ENCODE results near the gene ITGA2B.
"Not testable (repeated sequence)": the region's sequence is repeated elsewhere in the genome, so short reads cannot be mapped to it uniquely, and the experiment has no call there.

The ITGA2B gene

GRCh38 chr17:44343510-44344209 is 45.8 kb downstream of the ITGA2B start:
- ATAC-seq (replicated peaks; ENCODE audit: extremely low read depth, poor library complexity, severe bottlenecking) (no peak), DNase-seq (ENCODE audit: low spot score in 2 of 2) (no peak)
- Mint-ChIP-seq H3K4me3 (no peak overlapping the region), H3K9me3 (no peaks in the 10 kb centered on the region), H3K27me3 (peaks cover 22% of the 10 kb centered on the region), H3K36me3 (ENCODE audit: insufficient read depth) (peaks cover 1% of the 10 kb centered on the region), H3K4me1 (peaks cover 23% of the 10 kb centered on the region), H3K27ac (ENCODE audit: low read depth) (no peak overlapping the region)

DNA sequence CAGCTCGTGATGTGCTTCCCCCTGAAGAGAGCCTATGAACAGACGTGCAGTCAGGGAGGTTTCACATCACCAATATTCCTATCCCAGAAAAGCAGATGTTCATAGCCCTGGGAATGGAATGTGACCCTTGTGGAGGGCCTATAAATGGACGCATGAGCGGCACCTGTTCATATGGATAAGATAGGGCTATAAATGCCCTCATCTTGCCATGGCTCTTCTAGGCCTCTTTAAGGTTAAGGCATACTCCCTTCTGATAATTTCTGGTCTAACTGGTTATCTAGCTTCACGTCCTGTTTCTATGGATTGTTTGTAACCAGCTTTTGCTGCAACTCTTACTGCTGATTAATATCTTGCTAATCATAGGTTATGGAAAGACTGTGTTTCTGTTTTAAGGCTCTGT is 48.9 kb downstream of the ITGA2B start:
- Mint-ChIP-seq H3K27me3 (peaks cover 38% of the 10 kb centered on the region), H3K4me1 (peaks cover 11% of the 10 kb centered on the region)
- not testable (repeated sequence) for DNase-seq (ENCODE audit: low spot score in 2 of 2); H3K4me3 Mint-ChIP-seq; H3K36me3 Mint-ChIP-seq (ENCODE audit: insufficient read depth); H3K27ac Mint-ChIP-seq (ENCODE audit: low read depth); H3K9me3 Mint-ChIP-seq; ATAC-seq (replicated peaks; ENCODE audit: extremely low read depth, poor library complexity, severe bottlenecking)

DNA sequence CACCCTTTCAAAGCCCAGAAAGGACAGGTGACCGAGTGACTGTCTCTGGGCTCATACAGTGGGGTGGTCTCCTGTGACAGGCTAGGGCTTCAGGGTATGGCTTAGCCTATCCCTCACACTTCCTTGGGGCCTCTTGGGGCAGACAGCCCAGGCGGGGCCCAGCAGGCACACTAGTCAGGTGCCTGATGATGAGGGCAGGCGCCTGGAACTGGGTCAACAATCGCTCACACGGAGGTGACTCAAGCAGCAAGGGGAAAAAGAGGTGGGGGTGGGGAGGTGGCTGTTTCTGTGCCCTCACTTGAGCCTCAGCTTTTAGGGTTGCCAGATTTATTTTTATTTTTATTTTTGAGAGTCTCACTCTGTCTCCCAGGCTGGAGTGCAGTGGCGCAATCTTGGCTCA is 50.7 kb downstream of the ITGA2B start:
- Mint-ChIP-seq H3K36me3 (ENCODE audit: insufficient read depth) (no peaks in the 10 kb centered on the region), H3K4me3 (no peak overlapping the region), H3K27me3 (peaks cover 38% of the 10 kb centered on the region), H3K4me1 (no peaks in the 10 kb centered on the region), H3K27ac (ENCODE audit: low read depth) (no peak overlapping the region), H3K9me3 (no peaks in the 10 kb centered on the region)
- ATAC-seq (replicated peaks; ENCODE audit: extremely low read depth, poor library complexity, severe bottlenecking) (no peak), DNase-seq (ENCODE audit: low spot score in 2 of 2) (no peak)

- Mint-ChIP-seq H3K27me3 (peaks cover 30% of the 10 kb centered on the region), H3K9me3 (no peaks in the 10 kb centered on the region), H3K36me3 (ENCODE audit: insufficient read depth) (no peaks in the 10 kb centered on the region), H3K4me3 (no peak overlapping the region), H3K4me1 (peaks cover 6% of the 10 kb centered on the region), H3K27ac (ENCODE audit: low read depth) (no peak overlapping the region)
- DNase-seq (ENCODE audit: low spot score in 2 of 2) (no peak), ATAC-seq (replicated peaks; ENCODE audit: extremely low read depth, poor library complexity, severe bottlenecking) (no peak)
These were observed 53.5 kb downstream of the ITGA2B start for GRCh38 chr17:44335968-44336367.

DNA sequence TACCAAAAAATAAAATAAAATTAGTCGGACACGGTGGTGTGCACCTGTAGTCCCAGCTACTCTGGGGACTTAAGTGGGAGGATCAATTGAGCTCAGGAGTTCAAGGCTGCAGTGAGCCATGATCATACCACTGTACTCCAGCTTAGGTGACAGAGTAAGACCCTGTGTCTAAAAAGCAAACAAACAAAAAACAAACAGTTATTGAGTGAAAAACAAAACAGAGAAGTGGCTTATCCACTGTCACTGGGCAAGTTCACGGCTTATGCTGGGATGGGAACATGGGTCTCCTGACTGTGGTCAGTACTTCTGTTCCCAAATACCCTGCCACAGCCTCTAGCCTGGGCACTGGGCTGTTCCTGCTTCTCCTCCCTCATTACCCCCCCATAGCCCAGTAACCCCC is 53.9 kb downstream of the ITGA2B start:
- no peak for DNase-seq (ENCODE audit: low spot score in 2 of 2)
- Mint-ChIP-seq H3K9me3 (no peaks in the 10 kb centered on the region), H3K4me1 (peaks cover 6% of the 10 kb centered on the region), H3K36me3 (ENCODE audit: insufficient read depth) (no peaks in the 10 kb centered on the region), H3K27ac (ENCODE audit: low read depth) (no peak overlapping the region), H3K4me3 (no peak overlapping the region), H3K27me3 (peaks cover 26% of the 10 kb centered on the region)
- no peak for ATAC-seq (replicated peaks; ENCODE audit: extremely low read depth, poor library complexity, severe bottlenecking)

GRCh38 chr17:44334727-44335126 is 54.7 kb downstream of the ITGA2B start:
- ATAC-seq (replicated peaks; ENCODE audit: extremely low read depth, poor library complexity, severe bottlenecking) (no peak), DNase-seq (ENCODE audit: low spot score in 2 of 2) (no peak)
- no peaks in the 10 kb centered on the region for H3K36me3 Mint-ChIP-seq (ENCODE audit: insufficient read depth)
- H3K27ac Mint-ChIP-seq (ENCODE audit: low read depth): no peak overlapping the region
- H3K4me1 Mint-ChIP-seq: peaks cover 6% of the 10 kb centered on the region
- peaks cover 19% of the 10 kb centered on the region for H3K27me3 Mint-ChIP-seq
- no peaks in the 10 kb centered on the region for H3K9me3 Mint-ChIP-seq
- H3K4me3 Mint-ChIP-seq: no peak overlapping the region

DNA sequence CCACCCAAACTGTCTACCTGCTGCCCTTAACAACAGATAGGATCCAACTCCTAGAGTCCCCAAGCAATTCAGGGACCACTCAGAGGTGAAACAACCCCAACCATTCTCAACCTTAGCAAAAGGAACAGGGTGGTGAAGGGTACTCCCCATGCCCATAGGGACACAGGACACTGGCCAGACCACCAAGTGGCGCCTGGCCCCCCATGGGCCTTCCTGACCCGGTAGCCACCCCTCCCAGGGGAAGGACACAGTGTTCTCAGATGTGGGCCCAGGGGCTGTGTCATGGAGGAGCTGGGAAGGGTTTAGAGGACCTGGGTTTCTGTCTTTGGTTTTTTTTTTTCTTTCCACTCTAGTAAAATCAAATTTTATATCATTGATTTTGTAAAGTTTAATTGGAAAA is 55.1 kb downstream of the ITGA2B start:
- ATAC-seq (replicated peaks; ENCODE audit: extremely low read depth, poor library complexity, severe bottlenecking) (no peak), DNase-seq (ENCODE audit: low spot score in 2 of 2) (no peak)
- H3K4me1 Mint-ChIP-seq: peaks cover 6% of the 10 kb centered on the region
- H3K27ac Mint-ChIP-seq (ENCODE audit: low read depth): no peak overlapping the region
- H3K36me3 Mint-ChIP-seq (ENCODE audit: insufficient read depth): no peaks in the 10 kb centered on the region
- no peaks in the 10 kb centered on the region for H3K9me3 Mint-ChIP-seq
- H3K27me3 Mint-ChIP-seq: peaks cover 19% of the 10 kb centered on the region
- no peak overlapping the region for H3K4me3 Mint-ChIP-seq

- no peak for ATAC-seq (replicated peaks; ENCODE audit: extremely low read depth, poor library complexity, severe bottlenecking)
- no peak for DNase-seq (ENCODE audit: low spot score in 2 of 2)
- no peak overlapping the region for H3K27ac Mint-ChIP-seq (ENCODE audit: low read depth)
- H3K4me1 Mint-ChIP-seq: peaks cover 6% of the 10 kb centered on the region
- peaks cover 13% of the 10 kb centered on the region for H3K27me3 Mint-ChIP-seq
- H3K4me3 Mint-ChIP-seq: no peak overlapping the region
- no peaks in the 10 kb centered on the region for H3K9me3 Mint-ChIP-seq
- no peaks in the 10 kb centered on the region for H3K36me3 Mint-ChIP-seq (ENCODE audit: insufficient read depth)
These were observed 56.1 kb downstream of the ITGA2B start for GRCh38 chr17:44333371-44333770.

- peaks cover 10% of the 10 kb centered on the region for H3K4me1 Mint-ChIP-seq
- H3K4me3 Mint-ChIP-seq: no peak overlapping the region
- no peak for ATAC-seq (replicated peaks; ENCODE audit: extremely low read depth, poor library complexity, severe bottlenecking)
These were observed 58.1 kb downstream of the ITGA2B start for GRCh38 chr17:44331249-44331760.

DNA sequence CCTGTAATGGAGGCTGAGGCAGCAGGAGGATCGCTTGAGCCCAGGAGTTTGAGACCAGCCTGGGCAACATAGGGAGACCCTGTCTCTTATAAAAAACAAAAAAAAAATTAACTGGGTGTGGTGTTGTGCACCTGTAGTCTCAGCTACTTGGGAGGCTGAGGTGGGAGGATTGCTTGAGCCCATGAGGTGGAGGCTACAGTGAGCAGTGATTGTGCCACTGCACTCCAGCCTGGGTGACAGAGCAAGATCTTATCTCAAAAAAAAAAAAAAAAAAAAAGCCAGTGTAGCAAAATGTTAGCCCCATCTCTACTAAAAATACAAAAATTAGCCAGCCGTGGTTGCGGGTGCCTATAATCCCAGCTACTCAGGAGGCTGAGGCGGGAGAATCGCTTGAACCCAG is 59.2 kb downstream of the ITGA2B start:
- not testable (repeated sequence) for H3K4me3 Mint-ChIP-seq; ATAC-seq (replicated peaks; ENCODE audit: extremely low read depth, poor library complexity, severe bottlenecking); H3K27ac Mint-ChIP-seq (ENCODE audit: low read depth); DNase-seq (ENCODE audit: low spot score in 2 of 2); H3K9me3 Mint-ChIP-seq; H3K27me3 Mint-ChIP-seq; H3K36me3 Mint-ChIP-seq (ENCODE audit: insufficient read depth)
- peaks cover 10% of the 10 kb centered on the region for H3K4me1 Mint-ChIP-seq

More at GRCh38 chr17:44331249-44331760, 58.1 kb downstream of the ITGA2B start:
- H3K9me3 Mint-ChIP-seq: no peaks in the 10 kb centered on the region
- H3K36me3 Mint-ChIP-seq (ENCODE audit: insufficient read depth): peaks cover under 1% of the 10 kb centered on the region
- no peak overlapping the region for H3K27ac Mint-ChIP-seq (ENCODE audit: low read depth)
- H3K27me3 Mint-ChIP-seq: no peaks in the 10 kb centered on the region
- DNase-seq (ENCODE audit: low spot score in 2 of 2): peak; percentile 51 to 64

GRCh38 chr17:44329516-44329915 is 59.9 kb downstream of the ITGA2B start:
- not testable (repeated sequence) for H3K4me3 Mint-ChIP-seq; H3K9me3 Mint-ChIP-seq; ATAC-seq (replicated peaks; ENCODE audit: extremely low read depth, poor library complexity, severe bottlenecking); H3K27ac Mint-ChIP-seq (ENCODE audit: low read depth); DNase-seq (ENCODE audit: low spot score in 2 of 2); H3K27me3 Mint-ChIP-seq
- H3K36me3 Mint-ChIP-seq (ENCODE audit: insufficient read depth): peaks cover 13% of the 10 kb centered on the region
- H3K4me1 Mint-ChIP-seq: peaks cover 10% of the 10 kb centered on the region

DNA sequence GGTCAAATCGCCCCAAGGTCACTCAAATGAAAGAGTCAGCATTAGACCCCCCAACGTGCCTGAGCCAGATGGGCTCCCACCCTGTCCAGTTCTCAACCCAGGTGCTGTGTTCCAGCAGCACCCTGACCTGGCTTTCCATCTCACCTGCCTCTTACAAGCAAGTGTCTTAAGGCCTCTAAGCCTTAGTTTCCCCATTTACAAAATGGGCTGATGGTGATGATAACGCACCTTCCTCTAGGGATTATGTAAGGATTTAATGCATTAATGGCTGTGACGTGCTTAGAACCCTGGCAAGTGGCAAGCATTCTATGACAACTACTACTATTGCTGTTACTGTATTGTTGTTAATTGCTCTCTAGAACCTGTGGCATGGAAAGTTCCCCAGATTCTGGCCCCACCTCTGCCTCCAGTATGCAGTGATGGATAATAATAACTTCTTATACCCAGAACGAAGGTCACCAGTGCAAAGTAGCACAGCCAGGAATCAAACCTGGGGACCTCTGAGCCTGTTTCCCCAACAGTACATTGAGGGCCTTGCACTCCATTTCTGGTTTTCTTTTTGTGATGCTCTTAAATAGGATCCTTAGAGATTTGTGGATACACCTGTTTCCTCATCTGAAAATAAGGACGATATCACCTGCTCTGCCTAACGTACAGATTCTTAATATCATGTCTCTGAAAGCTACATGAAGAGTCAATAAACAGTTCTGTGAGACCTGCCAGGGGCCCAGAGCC is 61.6 kb downstream of the ITGA2B start:
- Mint-ChIP-seq H3K36me3 (ENCODE audit: insufficient read depth) (peaks cover 14% of the 10 kb centered on the region), H3K27ac (ENCODE audit: low read depth) (no peak overlapping the region), H3K4me3 (no peak overlapping the region), H3K4me1 (peaks cover 17% of the 10 kb centered on the region), H3K27me3 (no peaks in the 10 kb centered on the region), H3K9me3 (no peaks in the 10 kb centered on the region)
- ATAC-seq (replicated peaks; ENCODE audit: extremely low read depth, poor library complexity, severe bottlenecking): no peak
- no peak for DNase-seq (ENCODE audit: low spot score in 2 of 2)

All from central memory CD8-positive, alpha-beta T cell (primary cell).